H9 (cell line): Measurements from ENCODE around the gene ABI3. TPM values are rescaled to one million over a fixed set of nuclear protein-coding genes. Genes with fewer than 3 reads are reported as not detected.

Source experiments
- DNase-seq: peaks from one replicate; pipeline ENCODE4 v3.0.0-alpha.2; 2017
- H2AFZ ChIP-seq: one replicate; pipeline ENCODE4 v1.6.1; 2013; ENCODE audit warnings: mild to moderate bottlenecking, low read length, control low read depth, moderate library complexity
- H2AK5ac ChIP-seq: 2 replicates; pipeline ENCODE4 v1.6.1; 2013; ENCODE audit warnings: low read length, control low read depth, mixed read lengths; ENCODE audit not compliant: insufficient read length
- H2BK120ac ChIP-seq: one replicate; pipeline ENCODE4 v1.6.1; 2013; ENCODE audit warnings: low read depth, mild to moderate bottlenecking, low read length, control low read depth, inconsistent platforms; ENCODE audit not compliant: poor library complexity, severe bottlenecking
- H2BK12ac ChIP-seq: 2 replicates; pipeline ENCODE4 v1.6.1; 2013; ENCODE audit warnings: low read length, control low read depth, mixed read lengths, low read depth; ENCODE audit not compliant: insufficient read length
- H2BK15ac ChIP-seq: 2 replicates; pipeline ENCODE4 v1.6.1; 2013; ENCODE audit warnings: low read depth, low read length, control low read depth
- H2BK20ac ChIP-seq: one replicate; pipeline ENCODE4 v1.6.1; 2013; ENCODE audit warnings: low read depth, mild to moderate bottlenecking, low read length, control low read depth, inconsistent platforms; ENCODE audit not compliant: poor library complexity, severe bottlenecking
- H2BK5ac ChIP-seq: 2 replicates; pipeline ENCODE4 v1.6.1; 2013; ENCODE audit warnings: low read length, control low read depth, mixed read lengths; ENCODE audit not compliant: insufficient read length
- H3K14ac ChIP-seq: 2 replicates; pipeline ENCODE4 v1.6.1; 2013; ENCODE audit warnings: low read length, control low read depth; ENCODE audit not compliant: insufficient read depth
- H3K18ac ChIP-seq: 2 replicates; pipeline ENCODE4 v1.6.1; 2013; ENCODE audit warnings: low read depth, mild to moderate bottlenecking, mixed read lengths, low read length, control low read depth; ENCODE audit not compliant: insufficient read length
- H3K23ac ChIP-seq: 2 replicates; pipeline ENCODE4 v1.6.1; 2013; ENCODE audit warnings: low read length, control low read depth, mixed read lengths, low read depth; ENCODE audit not compliant: insufficient read length
- H3K23me2 ChIP-seq: 2 replicates; pipeline ENCODE4 v1.6.1; 2013; ENCODE audit warnings: low read depth, mild to moderate bottlenecking, mixed read lengths, low read length, control low read depth; ENCODE audit not compliant: insufficient read length, poor library complexity, severe bottlenecking
- H3K27ac ChIP-seq: 2 replicates; pipeline ENCODE4 v1.5.1; 2013; ENCODE audit warnings: low read length, control low read depth, mixed read lengths, low read depth; ENCODE audit not compliant: insufficient read length
- H3K27me3 ChIP-seq: 2 replicates; pipeline ENCODE4 v1.6.1; 2013; ENCODE audit warnings: low read length, control low read depth, inconsistent platforms; ENCODE audit not compliant: insufficient read depth
- H3K4ac ChIP-seq: 2 replicates; pipeline ENCODE4 v1.6.1; 2013; ENCODE audit warnings: low read depth, mild to moderate bottlenecking, control low read depth, inconsistent platforms, low read length, moderate library complexity
- H3K4me1 ChIP-seq: 2 replicates; pipeline ENCODE4 v1.6.1; 2013; ENCODE audit warnings: low read length, control low read depth, inconsistent platforms; ENCODE audit not compliant: insufficient read depth
- H3K4me2 ChIP-seq: 2 replicates; pipeline ENCODE4 v1.6.1; 2013; ENCODE audit warnings: low read length, control low read depth, mixed read lengths; ENCODE audit not compliant: insufficient read length, insufficient read depth
- H3K56ac ChIP-seq: 2 replicates; pipeline ENCODE4 v1.6.1; 2013; ENCODE audit warnings: low read depth, mild to moderate bottlenecking, mixed read lengths, low read length, control low read depth; ENCODE audit not compliant: insufficient read length
- H3K79me1 ChIP-seq: 2 replicates; pipeline ENCODE4 v1.6.1; 2013; ENCODE audit warnings: low read depth, mild to moderate bottlenecking, moderate library complexity, low read length, control low read depth, inconsistent platforms; ENCODE audit not compliant: insufficient read depth, poor library complexity, severe bottlenecking
- H3K79me2 ChIP-seq: 2 replicates; pipeline ENCODE4 v1.6.1; 2013; ENCODE audit warnings: low read length, control low read depth, inconsistent platforms; ENCODE audit not compliant: insufficient read depth
- H3K9ac ChIP-seq: 2 replicates; pipeline ENCODE4 v1.6.1; 2013; ENCODE audit warnings: low read length, control low read depth, mixed read lengths; ENCODE audit not compliant: insufficient read length; ENCODE audit errors: extremely low read depth
- H3K9me3 ChIP-seq: one replicate; pipeline ENCODE4 v1.6.1; 2013; ENCODE audit warnings: low read depth, low read length, inconsistent platforms; ENCODE audit not compliant: control insufficient read depth
- H3T11ph ChIP-seq: one replicate; pipeline ENCODE4 v1.6.1; 2013; ENCODE audit warnings: mild to moderate bottlenecking, low read length, control low read depth, inconsistent platforms
- H4K20me1 ChIP-seq: one replicate; pipeline ENCODE4 v1.6.1; 2013; ENCODE audit not compliant: control insufficient read depth, insufficient read length, insufficient read depth
- H4K5ac ChIP-seq: 2 replicates; pipeline ENCODE4 v1.6.1; 2013; ENCODE audit warnings: low read depth, mild to moderate bottlenecking, mixed read lengths, low read length, control low read depth; ENCODE audit not compliant: insufficient read length
- H4K8ac ChIP-seq: replicated peaks from 2 replicates; pipeline ENCODE4 v1.6.1; 2013; ENCODE audit warnings: low read length, control low read depth, mixed read lengths, low read depth; ENCODE audit not compliant: insufficient read length
- H4K91ac ChIP-seq: 2 replicates; pipeline ENCODE4 v1.6.1; 2013; ENCODE audit warnings: low read depth, mild to moderate bottlenecking, moderate library complexity, mixed read lengths, low read length, control low read depth; ENCODE audit not compliant: insufficient read length
- H3K27ac Mint-ChIP-seq, 3 experiments: 2 replicates in 2 of 3; 3 replicates in 1 of 3; pipeline ENCODE4 v1.8.0; 2020 to 2021; ENCODE audit warnings: mixed read lengths in 3 of 3, mild to moderate bottlenecking in 1 of 3, moderate library complexity in 1 of 3
- H3K27me3 Mint-ChIP-seq: 2 replicates; pipeline ENCODE4 v1.8.0; 2021; ENCODE audit warnings: low read depth, mild to moderate bottlenecking, moderate library complexity, mixed read lengths
- H3K36me3 Mint-ChIP-seq, 3 experiments: 2 replicates in 2 of 3; 3 replicates in 1 of 3; pipeline ENCODE4 v1.8.0; 2020 to 2021; ENCODE audit warnings: low read depth in 3 of 3, mixed read lengths in 3 of 3; ENCODE audit not compliant: insufficient read depth in 1 of 3
- H3K4me1 Mint-ChIP-seq, 2 experiments: 2 replicates each; pipeline ENCODE4 v1.8.0; 2020; ENCODE audit warnings: mixed read lengths in 2 of 2
- H3K4me3 Mint-ChIP-seq, 2 experiments: 2 replicates in 1 of 2; 3 replicates in 1 of 2; pipeline ENCODE4 v1.8.0; 2020 to 2021; ENCODE audit warnings: mild to moderate bottlenecking in 2 of 2, mixed read lengths in 2 of 2, moderate library complexity in 1 of 2
- H3K9me3 Mint-ChIP-seq, 2 experiments: 2 replicates in 1 of 2; 3 replicates in 1 of 2; pipeline ENCODE4 v1.8.0; 2020; ENCODE audit warnings: mild to moderate bottlenecking in 2 of 2, mixed read lengths in 2 of 2, moderate library complexity in 1 of 2
- CTCF ChIP-seq: fragments of 200-600 bp; sonication (generic); conservative IDR thresholded peaks from 3 replicates; pipeline ENCODE4 v1.8.0; 2021; ENCODE audit warnings: antibody characterized with exemption, mild to moderate bottlenecking
- WGBS: extraction: QIAGEN DNeasy Blood & Tissue Kit; methylation state at CpG from one replicate; pipeline ENCODE4 v1.1.7; 2013; ENCODE audit warnings: missing lambda C conversion rate, low lambda C conversion rate, mixed read lengths; ENCODE audit not compliant: insufficient read length; ENCODE audit errors: extremely low coverage; 5-methylcytosine and 5-hydroxymethylcytosine counted together
- total RNA-seq: library from RNA; stranded (reverse); gene quantifications from 2 replicates; pipeline ENCODE4 v1.2.1, GENCODE V29; 2021

The ABI3 gene
- total RNA-seq, 1 experiment from 2014 or later, result 2.1 TPM

- no peak overlapping the region; a peak in 1 of 7 replicates for H3K27ac Mint-ChIP-seq
- no peak overlapping the region for H3K18ac ChIP-seq
- H3K4me3 Mint-ChIP-seq, result no peak overlapping the region; a peak in 1 of 5 replicates
- H3K4me2 ChIP-seq, result no peak overlapping the region
- H3K23me2 ChIP-seq, result peaks cover 8% of the 10 kb centered on the region
- no peaks in the 10 kb centered on the region for H3K9me3 ChIP-seq
- no peaks in the 10 kb centered on the region for H3K36me3 Mint-ChIP-seq
- H2BK12ac ChIP-seq, result no peak overlapping the region
- no peak overlapping the region for H4K91ac ChIP-seq
- H3K14ac ChIP-seq, result no peak overlapping the region
- no peak overlapping the region for H4K8ac ChIP-seq
- H2BK20ac ChIP-seq, result no peak overlapping the region
- no peak overlapping the region for H2BK5ac ChIP-seq
- H3K4me1 Mint-ChIP-seq, result peaks cover 24 to 27% of the 10 kb centered on the region in 2 experiments
- H2BK120ac ChIP-seq, result no peak overlapping the region
- no peak overlapping the region for H3K56ac ChIP-seq
- no peak for DNase-seq
- no CpG with 5 or more reads among the region's 8 CpGs for WGBS
- TF ChIP-seq CTCF, result no peak
- H3K27ac ChIP-seq, result no peak overlapping the region
- H3K27me3 ChIP-seq, result peaks cover 17% of the 10 kb centered on the region; the same call in 1 of the 2 replicates
- no peaks in the 10 kb centered on the region for H3K79me1 ChIP-seq
- H3K27me3 Mint-ChIP-seq, result peaks cover 97% of the 10 kb centered on the region
- H2BK15ac ChIP-seq, result no peak overlapping the region
- H4K5ac ChIP-seq, result no peak overlapping the region
- no peaks in the 10 kb centered on the region for H3K9me3 Mint-ChIP-seq
- H3T11ph ChIP-seq, result no peak overlapping the region
- no peaks in the 10 kb centered on the region for H3K4me1 ChIP-seq
- H4K20me1 ChIP-seq, result no peaks in the 10 kb centered on the region
- no peak overlapping the region for H3K9ac ChIP-seq
- H2AK5ac ChIP-seq, result no peak overlapping the region
- H3K79me2 ChIP-seq, result no peaks in the 10 kb centered on the region
- H2AFZ ChIP-seq, result no peak overlapping the region
- no peak overlapping the region for H3K23ac ChIP-seq
- no peak overlapping the region for H3K4ac ChIP-seq
Measured at GRCh38 chr17:49225554-49226236, 15.2 kb downstream of the ABI3 start.
